HG03432 (cell line): Measurements from ENCODE around the gene TOMM20.
"Not testable (repeated sequence)": the region's sequence is repeated elsewhere in the genome, so short reads cannot be mapped to it uniquely, and the experiment has no call there.

Experiments
- ATAC-seq: cut with Tn5 transposase; IDR thresholded peaks from one replicate; pipeline ENCODE4 v1.9.1; 2021; ENCODE audit warnings: mild to moderate bottlenecking, moderate library complexity; ENCODE audit not compliant: unreplicated experiment

TOMM20 gene

DNA sequence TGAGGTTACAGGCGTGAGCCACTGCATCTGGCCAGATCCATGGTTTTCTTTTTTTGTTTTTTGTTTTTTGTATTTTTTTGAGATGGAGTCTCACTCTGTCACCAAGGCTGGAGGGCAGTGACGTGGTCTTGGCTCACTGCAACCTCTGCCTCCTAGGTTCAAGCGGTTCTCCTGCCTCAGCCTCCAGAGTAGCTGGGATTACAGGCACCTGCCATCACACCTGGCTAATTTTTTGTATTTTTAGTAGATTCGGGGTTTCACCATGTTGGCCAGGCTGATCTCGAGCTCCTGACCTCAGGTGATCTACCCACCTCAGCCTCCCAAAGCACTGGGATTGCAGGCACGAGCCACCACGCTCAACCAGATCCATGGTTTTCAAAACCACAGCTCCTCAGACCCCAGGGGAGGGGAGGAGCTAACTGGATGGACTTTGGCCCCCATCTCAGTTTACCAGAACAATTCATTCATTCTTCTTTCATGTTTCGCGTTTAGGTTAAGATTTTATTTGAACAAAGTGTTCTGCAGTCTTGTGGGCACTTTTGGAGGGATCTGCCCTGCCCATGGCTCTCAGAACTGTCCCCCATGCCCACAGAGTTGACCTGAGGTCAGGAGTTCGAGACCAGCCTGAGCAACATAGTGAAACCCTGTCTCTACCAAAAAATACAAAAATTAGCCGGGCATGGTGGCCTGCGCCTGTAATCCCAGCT, 43.1 kb downstream of the TOMM20 start:
- not testable (repeated sequence) for ATAC-seq

DNA sequence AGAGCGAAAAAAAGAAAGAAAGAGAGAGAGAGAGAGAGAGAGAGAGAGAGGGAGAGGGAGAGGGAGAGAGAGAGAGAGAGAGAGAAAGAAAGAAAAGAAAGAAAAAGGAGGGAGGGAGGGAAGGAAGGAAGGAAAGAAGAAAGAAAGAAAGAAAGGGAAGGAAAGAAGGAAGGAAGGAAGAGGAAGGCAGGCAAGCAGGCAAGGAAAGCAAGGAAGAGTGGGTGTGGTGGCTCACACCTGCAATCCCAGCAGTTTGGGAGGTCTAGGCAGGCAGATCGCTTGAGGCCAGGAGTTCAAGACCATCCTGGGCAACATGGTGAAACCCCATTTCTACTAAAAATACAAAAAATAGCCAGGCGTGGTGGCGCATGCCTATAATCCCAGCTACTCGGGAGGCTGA, 47.8 kb downstream of the TOMM20 start:
- ATAC-seq = not testable (repeated sequence)

DNA sequence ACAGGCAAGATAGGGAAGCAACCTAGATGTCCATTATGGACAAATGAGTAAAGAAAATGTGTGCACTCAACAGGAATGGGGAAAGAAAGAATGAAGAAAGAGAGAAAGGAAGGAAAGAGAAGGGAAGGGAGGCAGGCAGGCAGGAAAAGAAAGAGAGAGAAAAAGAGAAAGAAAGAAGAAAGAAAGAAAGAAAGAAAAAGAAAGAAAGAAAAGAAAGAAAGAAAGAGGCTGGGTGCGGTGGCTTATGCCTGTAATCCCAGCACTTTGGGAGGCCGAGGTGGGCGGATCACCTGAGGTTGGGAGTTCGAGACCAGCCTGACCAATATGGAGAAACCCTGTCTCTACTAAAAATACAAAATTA, 48.4 kb downstream of the TOMM20 start:
- not testable (repeated sequence) for ATAC-seq

DNA sequence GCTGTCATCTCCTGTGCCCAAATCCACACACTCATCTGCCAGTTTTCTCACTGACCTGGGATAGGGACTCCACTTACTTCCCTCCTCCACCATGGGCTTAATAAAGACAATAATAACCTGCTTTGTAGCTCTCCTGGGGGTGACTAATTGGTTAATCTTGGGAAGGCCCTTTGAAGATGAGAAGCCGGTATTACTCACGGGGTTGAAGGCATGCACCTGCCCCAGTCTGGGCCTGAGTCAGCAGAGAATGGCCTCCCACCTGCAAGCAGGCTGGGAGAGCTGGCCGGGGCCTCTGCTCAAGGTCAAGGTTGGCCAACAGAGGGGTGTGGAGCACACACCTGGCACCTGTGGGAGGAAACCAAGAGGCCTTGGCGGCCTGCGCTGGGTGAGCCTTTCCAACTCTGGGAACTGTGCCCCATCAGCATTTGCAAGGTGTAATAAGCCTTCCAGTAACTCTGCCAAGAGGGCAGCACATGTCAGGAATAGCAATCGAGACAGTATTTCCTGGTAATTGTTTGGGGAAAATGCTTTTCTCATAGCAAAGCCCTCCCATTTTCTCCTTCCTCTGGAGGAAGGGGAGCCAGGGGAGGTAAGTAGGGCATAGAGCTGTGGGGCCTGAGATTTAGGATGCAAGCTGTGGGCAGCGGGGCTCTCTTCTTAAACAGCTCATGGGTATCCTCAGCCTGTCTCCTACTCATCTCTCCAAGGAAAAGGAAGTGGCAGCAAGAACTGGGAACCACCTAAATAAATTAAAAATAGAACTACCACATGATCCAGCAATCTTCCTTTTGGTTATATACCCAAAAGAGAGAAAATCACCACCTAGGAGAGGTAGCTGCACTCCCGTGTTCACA, 49.0 kb downstream of the TOMM20 start:
- no peak for ATAC-seq

DNA sequence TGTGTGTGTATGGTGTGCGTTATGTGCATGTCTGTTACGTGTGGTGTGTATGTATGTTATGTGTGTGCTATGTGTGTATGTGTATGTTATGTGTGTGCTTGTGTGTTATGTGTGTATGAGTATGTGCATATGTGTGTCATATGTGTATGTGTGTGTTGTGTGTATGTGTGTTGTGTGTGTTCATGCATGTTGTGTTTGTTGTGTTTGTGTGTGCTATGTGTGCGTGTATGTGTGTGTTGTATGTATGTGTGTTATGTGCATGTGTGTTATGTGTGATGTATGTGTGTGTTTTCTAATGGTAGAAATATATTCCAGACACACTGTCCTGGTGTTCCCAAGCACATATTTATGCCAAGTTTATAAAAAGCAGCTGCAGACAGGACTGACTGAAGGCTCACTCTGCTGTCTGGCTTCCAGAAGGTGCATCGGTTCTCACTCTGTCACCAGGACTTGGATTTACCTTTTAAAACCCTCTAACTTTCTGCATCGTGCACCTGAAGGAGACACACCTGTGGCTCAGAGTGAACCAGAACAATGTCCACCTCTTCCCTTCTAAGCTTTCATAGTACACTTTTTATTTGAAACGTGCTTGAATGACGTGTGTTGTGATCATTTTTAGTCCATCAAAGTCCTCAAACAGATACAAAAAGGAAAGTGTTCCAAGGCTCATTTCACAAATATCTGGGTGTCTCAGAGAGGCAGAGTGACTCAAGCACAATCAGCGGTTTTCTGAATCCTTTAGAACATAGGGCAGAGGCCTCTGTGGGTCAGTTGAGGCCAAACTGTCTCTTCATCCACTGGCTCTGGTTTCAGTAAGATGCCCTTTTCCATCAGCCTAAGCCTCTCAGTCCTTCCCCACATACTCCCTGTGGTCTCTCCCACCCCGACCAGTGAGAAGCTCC, 49.9 kb downstream of the TOMM20 start:
- ATAC-seq = no peak

DNA sequence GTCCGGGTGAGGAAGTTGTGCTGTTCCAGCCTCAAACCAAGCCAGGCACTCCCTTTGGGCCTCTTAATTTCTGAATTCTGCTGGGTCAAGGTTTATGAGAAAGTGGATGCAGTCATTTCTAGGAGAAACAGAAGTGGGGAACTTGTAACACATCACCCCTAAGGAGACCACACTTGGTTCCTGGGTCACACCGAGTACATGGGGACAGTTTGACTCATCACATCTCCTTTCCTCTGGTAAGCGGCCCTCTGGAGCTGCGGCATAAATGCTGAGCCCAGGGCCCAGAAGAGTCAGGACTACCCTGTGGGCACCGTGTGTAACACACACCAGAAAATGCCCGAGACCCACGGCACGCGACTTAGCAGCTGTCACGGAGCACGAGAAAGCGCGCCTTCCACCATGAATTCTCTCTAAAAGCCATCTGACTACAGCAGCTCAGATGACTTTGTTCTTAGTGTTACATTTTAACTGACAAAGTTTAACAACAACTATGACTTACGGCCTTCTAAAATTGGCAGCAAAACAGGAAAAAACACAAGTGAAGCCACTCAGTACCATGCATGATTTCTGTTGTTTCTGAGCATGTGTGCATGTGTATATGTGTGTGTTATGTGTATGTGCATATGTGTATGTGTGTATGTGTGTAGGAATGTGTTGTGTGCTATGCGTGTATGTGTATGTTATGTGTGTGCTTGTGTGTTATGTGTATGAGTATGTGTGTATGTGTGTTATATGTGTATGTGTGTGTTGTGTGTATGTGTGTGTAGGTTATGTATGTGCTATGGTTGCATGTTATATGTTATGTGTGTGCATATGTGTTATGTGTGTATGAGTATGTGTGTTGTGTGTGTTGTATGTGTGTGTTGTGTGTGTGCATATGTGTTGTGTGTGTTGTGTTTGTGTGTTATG, 50.8 kb downstream of the TOMM20 start:
- peak; percentile 35 for ATAC-seq

DNA sequence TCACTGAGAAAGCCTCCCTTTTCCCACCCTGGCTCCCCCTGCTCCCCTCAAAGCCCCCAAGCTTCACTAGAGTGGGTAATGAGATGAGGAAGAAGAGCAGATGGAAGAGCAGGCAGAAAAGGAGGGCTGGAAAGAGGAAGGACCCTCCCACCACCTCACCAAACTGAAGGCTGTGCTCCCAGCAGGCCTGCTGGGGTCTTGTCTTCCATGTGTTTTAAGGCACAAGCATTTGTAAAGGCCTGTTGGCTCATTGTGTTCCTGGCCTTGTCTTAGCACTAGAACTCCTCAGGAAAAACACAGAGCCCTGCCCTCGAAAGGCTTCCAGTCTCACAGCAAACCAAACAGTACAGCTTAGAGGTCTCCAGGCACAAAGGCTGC, 51.5 kb downstream of the TOMM20 start:
- no peak for ATAC-seq

DNA sequence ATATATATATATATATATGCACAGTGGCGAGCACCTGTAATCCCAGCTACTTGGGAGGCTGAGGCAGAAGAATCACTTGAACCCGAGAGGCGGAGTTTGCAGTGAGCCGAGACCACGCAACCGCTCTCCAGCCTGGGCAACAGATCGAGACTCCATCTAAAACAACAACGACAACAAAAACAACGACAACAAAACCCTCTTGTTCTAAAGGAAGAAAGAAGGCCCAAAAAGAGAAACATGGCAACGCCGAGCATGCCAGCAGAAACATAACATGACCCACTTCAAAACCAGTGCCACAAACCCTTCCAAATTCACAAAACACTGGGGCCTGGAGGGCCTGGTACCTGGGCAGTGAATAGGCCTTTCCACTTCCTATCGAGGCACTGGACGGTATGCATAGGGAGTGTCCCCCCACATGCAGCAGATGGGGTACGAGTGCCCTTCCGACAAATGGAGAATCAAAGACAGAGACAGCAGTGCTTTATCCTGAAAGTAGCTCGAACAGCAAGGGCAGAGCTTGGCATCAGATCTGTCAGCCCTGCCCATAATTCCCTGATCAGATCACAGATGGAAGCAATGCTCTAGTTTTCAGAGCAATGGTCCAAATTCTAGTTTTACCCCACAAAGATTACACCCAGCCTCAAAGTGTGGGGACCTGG, 52.0 kb downstream of the TOMM20 start:
- no peak for ATAC-seq

DNA sequence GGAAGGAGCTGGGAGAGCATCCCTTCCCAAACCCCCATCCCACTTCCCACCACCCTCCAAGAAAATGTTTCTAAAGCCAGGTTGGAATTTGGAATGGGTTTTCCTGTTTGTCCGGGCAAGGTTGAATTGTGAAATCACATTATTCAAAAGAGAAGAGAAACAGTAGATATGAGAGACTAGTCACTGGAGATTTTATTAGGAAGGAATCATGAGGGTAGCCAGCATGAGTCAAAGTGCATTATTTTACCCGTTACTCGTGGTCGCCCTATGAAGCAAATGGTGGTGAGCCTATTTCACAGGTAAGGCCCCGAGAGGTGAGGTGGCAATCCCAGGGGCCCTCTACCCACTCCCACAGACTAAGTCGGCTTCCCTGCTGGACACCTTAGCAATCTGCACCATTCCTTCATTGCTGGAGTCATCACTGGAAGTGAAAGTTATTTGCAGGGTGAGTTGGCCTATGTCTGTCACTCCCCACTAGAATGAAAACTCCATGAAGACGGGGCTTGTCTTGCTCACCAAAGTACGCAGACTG, 52.8 kb downstream of the TOMM20 start:
- ATAC-seq = no peak

DNA sequence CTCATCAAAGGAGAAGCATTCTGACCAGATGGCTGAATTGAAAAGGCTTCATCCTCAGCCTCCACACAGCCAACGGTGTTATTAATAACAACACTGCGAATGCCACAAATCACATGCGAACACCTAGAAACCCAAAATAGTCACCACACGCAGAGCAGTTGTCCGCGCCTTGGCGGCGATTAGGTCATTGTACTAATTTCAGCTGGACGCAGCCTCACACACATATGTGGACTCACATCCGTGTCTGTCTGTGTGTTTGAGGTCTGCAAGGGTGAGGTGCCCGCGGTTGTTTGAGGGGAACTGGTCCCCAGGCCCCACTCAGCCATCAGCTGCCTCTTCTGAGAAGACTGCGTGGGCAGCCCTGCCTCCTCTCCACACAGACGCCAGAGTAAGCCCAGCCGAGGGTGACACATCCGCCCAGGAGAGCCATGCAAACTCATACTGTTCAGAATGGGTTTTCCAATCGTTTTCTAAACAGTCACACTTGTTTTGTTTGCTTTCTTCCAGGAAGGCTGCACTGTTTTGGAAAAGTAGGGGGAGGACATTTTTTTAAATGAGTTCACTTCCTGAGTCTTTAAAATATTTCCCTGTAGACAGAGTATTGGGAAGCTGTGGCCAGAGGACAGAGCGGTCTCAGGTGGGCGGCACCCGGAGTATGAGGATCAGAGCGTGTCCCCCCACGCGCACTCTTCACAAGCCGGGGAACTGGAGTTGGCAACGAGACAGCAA, 53.4 kb downstream of the TOMM20 start:
- ATAC-seq = peak; percentile 69

DNA sequence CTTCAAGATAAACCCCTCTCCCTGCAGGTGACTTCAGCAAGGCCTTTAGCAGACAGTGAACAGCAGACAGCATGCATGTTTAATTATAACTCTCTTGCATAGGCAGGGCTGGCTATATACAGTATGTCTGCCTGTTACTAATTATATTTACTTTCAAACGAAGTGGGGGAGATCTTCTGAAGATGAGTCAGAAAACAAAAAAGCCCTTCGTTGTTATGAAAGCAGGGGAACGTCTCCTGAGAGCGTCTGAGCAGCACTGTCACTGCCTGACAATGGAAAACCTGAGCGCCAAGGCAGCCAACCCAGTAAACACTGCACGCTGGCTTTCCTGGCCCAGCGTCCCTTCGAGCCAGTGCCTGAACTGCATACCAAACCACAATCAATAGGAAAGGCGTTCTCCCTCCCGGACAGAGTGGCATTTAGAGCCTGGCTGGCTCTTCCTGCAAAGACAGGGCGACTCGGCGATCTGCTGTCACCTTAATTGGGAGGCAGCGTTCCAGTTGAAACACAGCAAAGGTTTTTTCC, 54.1 kb downstream of the TOMM20 start:
- ATAC-seq = peak; percentile 50

DNA sequence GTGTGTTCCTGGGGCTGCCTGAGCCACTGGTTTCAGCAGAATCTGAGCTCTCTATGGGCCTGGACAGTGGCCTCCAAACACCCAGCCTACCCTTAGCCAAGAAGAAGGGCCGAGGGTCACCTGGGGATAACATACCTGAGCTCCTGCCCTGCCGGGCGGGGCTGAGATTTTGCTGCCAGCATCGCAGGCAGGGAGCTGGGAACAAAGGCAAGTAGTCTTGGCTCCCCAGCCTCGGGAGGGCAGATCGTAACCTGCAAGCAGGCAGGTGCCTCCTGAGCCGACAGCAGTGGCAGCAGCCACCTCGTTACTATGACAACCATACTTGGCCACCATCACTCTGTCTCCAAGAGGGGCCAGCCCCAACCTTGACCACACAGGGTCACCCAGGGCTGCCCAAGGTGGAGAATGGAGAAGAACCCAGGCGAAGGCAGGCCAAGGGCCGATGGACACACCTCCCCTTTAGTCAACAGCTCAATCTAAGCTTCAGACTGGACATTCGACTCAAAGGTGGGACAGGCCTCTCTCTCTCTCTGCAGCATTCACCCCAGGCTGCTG, 54.6 kb downstream of the TOMM20 start:
- ATAC-seq = no peak

DNA sequence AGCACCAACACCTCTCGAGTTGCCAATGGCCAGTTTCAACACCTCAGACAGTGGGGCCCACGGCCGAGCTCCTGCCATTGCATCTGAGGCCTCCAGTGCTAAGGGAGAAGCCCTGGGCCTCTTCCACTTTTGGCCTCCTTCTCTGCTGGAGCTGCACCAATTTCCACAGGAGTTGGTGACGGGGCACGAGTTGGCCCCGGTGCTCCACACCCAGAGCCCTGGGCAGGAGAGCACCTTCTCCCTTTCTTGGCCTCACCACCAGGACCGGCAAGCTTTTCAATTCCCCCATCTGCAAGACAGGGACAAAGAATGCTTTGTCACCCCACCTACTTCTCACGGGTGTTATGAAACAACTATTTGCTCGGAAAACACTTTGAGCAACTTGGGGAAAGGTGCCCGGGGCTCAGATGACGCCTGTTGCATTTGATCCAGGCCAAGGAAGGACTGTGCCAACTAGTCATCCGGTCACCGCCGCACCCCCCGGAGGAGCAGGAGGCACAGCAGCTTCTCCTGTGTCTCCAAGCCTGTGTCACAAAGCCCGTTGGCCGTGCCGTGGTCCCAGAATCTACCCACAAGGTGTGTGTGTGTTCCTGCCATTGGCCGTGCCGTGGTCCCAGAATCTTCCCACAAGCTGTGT, 55.2 kb downstream of the TOMM20 start:
- no peak for ATAC-seq

DNA sequence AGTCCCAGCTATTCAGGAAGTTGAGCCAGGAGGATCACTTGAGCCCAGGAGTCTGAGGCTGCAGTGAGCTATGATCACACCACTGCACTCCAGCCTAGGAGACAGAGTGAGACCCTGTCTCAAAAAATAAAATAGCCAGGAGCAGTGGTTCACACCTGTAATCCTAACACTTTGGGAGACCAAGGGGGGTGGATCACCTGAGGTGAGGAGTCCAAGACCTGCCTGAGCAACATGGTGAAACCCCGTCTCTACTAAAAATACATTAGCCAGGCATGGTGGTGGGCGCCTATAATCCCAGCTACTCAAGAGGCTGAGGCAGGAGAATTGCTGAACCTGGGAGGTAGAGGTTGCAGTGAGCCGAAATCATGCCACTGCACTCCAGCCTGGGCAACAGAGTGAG, 56.1 kb downstream of the TOMM20 start:
- ATAC-seq = not testable (repeated sequence)

DNA sequence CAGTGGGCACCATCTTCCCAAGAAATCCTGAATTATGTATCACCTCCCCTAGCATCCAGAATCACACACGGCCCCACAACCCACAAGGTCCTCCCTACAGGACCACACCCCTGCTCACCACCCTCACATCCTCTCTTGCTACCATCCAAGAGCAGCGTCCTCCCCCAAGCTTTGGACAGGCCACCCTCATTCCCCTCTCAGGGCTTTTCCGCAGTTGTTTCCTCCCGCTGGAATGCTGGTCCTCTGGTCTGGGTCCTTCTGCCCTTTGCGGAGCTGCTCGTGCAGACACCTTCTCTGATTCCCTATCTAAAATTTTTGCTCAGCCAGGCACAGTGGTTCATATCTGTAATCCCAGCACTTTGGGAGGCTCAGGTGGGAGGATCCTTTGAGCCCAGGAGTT, 56.5 kb downstream of the TOMM20 start:
- ATAC-seq = no peak

DNA sequence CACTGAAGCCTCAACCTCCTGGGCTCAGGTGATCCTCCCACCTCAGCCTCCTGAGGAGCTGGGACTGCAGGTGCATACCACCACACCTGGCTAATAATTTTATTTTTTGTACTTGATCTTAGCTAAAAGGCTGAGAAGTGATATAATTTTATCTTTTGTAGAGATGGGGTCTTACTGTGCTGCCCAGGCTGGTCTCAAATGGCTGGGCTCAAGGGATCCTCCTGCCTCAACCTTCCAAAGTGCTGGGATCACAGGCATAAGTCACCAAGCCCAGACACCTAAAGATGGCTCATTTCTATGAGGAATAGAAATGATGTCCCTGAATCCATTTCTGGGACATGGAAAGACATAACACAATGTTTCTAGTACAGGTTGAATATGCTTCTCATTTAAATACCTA, 57.8 kb downstream of the TOMM20 start:
- ATAC-seq = no peak

DNA sequence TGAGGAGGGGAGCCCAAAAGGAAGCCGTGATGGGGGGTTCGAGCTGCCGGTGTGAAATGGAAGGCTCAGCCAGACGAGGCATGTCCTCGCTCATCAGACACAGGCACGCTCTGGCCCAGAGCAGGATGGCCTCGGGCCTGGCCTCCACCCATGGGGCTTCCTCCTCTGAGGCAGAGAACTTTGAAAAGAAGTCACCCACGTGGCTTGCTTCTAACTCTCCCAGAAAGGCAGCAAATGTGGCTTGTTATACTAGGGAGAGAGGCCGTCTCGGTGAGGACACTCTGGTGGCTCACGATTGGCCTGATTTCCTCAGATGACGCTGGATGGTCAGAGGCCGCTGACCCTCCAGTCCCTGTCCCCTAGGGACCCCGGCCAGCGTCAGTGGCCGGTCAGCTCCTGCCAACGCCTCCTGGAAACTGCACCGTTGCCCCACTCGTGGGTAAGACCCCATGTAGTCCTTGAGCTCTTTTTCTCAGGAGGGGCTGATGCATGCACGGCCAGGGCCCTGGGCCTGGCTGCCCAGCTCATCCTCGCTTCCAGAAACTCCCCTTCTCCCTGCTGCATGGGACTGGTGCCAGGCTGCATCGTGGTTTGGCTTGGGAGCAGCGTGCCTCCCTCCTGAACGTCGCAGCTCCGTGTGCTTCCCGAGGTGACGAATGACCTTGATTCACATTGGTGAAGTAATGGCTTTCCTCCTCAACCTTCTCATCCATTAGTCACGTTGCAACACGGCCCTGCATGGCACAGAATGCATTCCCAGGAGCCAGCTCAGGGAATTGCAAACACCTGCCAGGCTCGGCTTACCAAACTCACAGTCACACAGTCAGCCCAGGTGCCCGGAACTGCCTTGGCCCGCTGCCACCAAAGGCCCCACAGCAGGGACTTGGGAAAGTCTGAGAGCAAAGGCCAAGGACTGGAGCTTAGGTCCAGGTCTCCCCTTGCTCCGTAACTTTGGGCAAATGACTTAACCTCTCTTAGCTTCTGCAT, 58.8 kb downstream of the TOMM20 start:
- ATAC-seq = no peak
